Right lung (tissue), 5 donors: ENCODE results near the gene ZMYM5. TPM values are rescaled to one million over a fixed set of nuclear protein-coding genes. Genes with fewer than 3 reads are reported as not detected.
"Not testable (repeated sequence)": the region's sequence is repeated elsewhere in the genome, so short reads cannot be mapped to it uniquely, and the experiment has no call there.

Experiments
- DNase-seq, 2 donors: peaks; one replicate each; pipeline ENCODE4 v3.0.0-alpha.2; 2013
- polyA plus RNA-seq, 5 donors: library from polyadenylated mRNA; unstranded; fragments of 120-200 nt; gene quantifications; one replicate each; pipeline versions ENCODE4 v1.2.1 to v1.2.3, GENCODE V29; 2013; ENCODE audit warnings: inconsistent platforms in 1 of 5, low replicate concordance in 1 of 5; ENCODE audit not compliant: insufficient read length in 5 of 5, insufficient read depth in 1 of 5

Gene ZMYM5
- polyA plus RNA-seq, 5 donors = 20.4 to 39.2 (median 30.5) TPM

GRCh38 chr13:19834704-19835103 is 28.7 kb downstream of the ZMYM5 start:
- no peak for DNase-seq

DNA sequence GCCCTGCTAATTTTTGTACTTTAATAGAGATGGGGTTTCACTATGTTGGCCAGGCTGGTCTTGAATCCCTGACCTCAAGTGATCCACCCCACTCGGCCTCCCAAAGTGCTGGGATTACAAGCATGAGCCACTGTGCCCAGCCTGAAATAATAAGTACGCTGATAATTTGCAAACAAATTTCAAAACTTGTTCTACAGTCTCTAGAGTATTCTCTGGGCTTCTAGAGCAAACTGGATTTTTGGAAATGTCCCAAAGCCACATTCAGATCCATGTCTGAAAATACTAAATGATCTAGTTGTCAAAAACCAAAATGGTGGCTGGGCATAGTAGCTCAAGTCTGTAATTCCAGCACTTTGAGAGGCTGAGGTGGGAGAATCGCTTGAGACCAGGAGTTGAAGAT is 40.8 kb downstream of the ZMYM5 start:
- DNase-seq = no peak

DNA sequence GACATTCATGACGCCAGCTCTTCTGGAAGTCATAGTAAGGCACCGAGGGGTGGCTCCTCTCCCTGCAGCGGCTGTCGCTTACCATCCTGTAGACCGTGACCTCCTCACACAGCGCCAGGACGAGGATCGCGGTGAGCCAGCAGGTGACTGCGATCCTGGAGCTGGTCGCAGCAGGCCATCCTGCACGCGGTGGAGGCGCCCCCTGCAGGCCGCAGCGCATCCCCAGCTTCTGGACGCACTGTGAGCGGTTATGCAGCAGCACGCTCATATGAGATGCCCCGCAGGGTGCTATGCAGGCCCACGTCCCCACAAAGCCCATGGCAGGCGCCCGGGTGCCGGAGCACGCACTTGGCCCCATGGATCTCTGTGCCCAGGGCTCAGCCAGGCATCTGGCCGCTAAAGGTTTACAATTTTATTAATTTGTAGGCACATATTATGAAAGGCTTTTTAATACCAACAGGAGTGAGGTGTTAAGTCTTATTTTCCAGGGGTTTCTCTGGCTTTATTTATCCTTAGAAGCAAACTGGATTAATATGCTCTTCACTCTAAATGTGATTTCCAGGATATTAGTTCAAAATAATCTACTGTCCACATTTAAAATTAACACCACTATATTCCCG is 45.1 kb downstream of the ZMYM5 start:
- peak; percentile 23 to 31 for DNase-seq

- DNase-seq = no peak
Measured at GRCh38 chr13:19817510-19818158, 45.8 kb downstream of the ZMYM5 start.

DNA sequence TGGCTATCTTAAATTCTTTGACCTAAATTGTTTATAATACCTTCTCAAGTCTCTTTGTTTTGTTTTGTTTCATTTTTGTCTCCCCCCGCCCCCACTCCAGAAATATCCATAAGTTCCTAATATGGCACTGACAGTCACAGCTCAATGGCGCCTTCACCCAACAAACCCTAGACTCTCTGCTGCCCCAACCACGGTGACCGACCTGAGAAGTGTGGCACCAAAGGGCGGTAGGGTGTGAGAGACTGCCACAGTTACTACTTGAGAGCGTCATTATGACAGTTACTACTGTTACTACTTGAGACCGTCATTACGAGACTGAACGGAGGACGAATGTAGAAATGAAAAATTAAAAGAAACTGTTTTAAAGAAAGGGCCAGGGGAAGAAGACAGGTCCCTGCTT is 46.3 kb downstream of the ZMYM5 start:
- DNase-seq = no peak

GRCh38 chr13:19815842-19816241 is 47.6 kb downstream of the ZMYM5 start:
- DNase-seq = not testable (repeated sequence)

- no peak for DNase-seq
Measured at GRCh38 chr13:19810996-19811881, 52.2 kb downstream of the ZMYM5 start.

- DNase-seq = no peak
Measured at GRCh38 chr13:19810151-19810550, 53.3 kb downstream of the ZMYM5 start.

- no peak for DNase-seq
Measured at GRCh38 chr13:19805765-19806164, 57.7 kb downstream of the ZMYM5 start.

DNA sequence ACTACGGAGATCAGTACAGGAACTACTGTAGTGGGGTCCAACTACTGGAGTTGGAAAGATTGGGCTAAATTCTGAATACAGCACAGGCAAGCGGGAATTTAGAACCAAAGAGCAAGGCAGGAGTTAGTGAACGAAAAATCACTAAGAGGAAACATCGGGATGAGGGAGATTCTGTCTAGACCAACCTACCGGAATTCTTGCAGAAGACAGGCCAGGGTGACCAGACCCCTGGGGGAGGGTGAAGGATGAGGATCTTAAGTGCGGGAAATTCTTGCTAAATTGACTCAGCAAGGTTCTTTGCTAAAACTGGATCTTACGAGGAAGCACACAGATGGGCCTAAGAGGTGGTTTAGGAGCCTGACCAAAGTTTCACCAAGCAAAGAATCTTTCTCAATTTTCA is 67.5 kb downstream of the ZMYM5 start:
- DNase-seq = no peak

- DNase-seq = peak; percentile 47 to 48
Measured at GRCh38 chr13:19794631-19795030, 68.8 kb downstream of the ZMYM5 start.

DNA sequence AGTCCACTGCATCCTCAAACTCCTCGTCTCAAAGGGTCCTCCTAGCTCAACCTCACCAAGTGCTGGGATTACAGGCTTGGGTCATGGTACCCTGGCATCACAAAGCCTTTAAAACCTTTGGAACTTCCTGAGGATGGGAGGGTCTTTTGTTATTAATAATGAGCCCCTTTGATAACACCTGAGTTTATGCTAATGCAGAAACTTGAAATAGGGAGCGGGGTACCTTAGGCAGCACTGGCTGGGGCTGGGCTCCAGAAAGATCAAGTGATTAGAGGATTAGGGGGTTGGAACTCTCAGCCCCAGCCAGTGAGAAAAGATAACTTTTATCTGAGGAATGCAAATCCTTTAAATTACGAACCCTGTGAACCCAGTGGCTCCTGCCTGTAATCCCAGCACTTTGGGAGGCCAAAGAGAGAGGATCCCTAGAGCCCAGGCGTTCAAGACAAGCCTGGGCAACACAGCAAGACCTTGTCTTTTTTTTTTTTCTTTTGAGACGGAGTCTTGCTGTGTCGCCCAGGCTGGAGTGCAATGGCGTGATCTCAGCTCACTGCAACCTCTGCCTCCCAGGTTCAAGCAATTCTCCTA is 71.4 kb downstream of the ZMYM5 start:
- no peak for DNase-seq

- peak; percentile 94 to 96 for DNase-seq
Measured at GRCh38 chr13:19782727-19783682, 80.4 kb downstream of the ZMYM5 start, which contains the start of gene PSPC1. Gene PSPC1, minus strand, starts transcription at chr13:19782945. Its CDS starts 188 bp downstream, at chr13:19782757.

GRCh38 chr13:19782049-19782726 is 81.3 kb downstream of the ZMYM5 start:
- peak; percentile 54 to 55 for DNase-seq

DNA sequence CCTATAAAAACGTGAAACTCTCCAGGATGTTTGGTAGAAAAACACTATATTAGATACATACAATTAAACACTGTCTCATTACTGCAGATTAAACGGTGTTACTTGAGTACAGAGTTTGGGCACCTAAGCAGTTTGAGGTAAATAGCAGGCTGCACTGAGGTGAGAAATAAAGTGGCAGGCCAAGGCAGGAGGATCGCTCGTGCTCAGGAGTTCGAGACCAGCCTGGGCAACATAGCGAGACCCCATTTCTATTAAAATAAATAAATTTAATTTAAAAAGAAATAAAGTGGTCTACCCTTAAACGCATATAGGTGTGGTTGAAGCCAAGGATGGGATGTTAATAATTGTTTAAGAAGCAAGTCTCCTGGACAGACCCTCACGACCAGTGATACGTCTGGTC is 81.9 kb downstream of the ZMYM5 start:
- no peak for DNase-seq

- not testable (repeated sequence) for DNase-seq
Measured at GRCh38 chr13:19780753-19781418, 82.6 kb downstream of the ZMYM5 start.
